Measurements from ENCODE around the gene GUCA2A.

DNA sequence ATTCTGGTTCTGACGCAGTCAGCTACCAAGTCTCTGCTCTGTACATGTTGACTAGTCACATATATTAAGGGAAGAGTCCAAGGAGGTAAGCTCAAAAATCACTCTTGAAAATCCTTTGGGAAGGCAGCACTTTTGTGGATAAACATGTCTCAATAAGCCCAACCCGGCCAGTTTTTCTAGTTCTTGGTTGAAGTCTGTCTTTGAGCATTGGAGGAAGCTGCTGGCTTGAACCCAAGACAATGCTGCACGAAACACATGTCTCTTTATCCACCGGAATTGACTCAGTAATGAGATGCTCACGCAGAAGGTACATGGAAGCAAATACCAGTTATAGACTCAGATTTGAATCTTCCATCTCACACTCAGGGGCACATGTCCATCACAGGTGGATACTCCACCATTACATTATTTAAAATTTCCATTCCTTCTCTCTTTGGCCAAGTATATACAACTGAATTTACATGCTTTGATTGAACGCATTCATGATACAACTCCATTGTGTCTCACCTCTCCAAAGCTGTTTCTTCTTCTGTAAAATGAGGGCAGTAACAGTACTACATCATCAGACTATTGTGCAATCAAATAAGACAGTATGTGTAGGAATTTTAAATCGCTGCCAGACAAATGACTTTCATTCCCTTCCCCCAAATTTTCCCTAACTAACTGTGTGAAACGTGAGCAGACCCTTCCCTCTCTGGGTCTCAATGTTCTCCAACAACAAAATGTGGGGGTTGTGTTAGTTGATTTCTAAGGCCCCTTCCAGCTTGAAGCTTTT is 9.6 kb upstream of the GUCA2A start:
- TF ChIP-seq, protein P1, sequence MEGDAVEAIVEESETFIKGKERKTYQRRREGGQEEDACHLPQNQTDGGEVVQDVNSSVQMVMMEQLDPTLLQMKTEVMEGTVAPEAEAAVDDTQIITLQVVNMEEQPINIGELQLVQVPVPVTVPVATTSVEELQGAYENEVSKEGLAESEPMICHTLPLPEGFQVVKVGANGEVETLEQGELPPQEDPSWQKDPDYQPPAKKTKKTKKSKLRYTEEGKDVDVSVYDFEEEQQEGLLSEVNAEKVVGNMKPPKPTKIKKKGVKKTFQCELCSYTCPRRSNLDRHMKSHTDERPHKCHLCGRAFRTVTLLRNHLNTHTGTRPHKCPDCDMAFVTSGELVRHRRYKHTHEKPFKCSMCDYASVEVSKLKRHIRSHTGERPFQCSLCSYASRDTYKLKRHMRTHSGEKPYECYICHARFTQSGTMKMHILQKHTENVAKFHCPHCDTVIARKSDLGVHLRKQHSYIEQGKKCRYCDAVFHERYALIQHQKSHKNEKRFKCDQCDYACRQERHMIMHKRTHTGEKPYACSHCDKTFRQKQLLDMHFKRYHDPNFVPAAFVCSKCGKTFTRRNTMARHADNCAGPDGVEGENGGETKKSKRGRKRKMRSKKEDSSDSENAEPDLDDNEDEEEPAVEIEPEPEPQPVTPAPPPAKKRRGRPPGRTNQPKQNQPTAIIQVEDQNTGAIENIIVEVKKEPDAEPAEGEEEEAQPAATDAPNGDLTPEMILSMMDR (IDR thresholded peaks at IDR 0.05): no peak
- TF ChIP-seq TCF7L2 (IDR thresholded peaks at IDR 0.05; ENCODE audit: low read depth, low read length): no peak
- TF ChIP-seq, protein P2, sequence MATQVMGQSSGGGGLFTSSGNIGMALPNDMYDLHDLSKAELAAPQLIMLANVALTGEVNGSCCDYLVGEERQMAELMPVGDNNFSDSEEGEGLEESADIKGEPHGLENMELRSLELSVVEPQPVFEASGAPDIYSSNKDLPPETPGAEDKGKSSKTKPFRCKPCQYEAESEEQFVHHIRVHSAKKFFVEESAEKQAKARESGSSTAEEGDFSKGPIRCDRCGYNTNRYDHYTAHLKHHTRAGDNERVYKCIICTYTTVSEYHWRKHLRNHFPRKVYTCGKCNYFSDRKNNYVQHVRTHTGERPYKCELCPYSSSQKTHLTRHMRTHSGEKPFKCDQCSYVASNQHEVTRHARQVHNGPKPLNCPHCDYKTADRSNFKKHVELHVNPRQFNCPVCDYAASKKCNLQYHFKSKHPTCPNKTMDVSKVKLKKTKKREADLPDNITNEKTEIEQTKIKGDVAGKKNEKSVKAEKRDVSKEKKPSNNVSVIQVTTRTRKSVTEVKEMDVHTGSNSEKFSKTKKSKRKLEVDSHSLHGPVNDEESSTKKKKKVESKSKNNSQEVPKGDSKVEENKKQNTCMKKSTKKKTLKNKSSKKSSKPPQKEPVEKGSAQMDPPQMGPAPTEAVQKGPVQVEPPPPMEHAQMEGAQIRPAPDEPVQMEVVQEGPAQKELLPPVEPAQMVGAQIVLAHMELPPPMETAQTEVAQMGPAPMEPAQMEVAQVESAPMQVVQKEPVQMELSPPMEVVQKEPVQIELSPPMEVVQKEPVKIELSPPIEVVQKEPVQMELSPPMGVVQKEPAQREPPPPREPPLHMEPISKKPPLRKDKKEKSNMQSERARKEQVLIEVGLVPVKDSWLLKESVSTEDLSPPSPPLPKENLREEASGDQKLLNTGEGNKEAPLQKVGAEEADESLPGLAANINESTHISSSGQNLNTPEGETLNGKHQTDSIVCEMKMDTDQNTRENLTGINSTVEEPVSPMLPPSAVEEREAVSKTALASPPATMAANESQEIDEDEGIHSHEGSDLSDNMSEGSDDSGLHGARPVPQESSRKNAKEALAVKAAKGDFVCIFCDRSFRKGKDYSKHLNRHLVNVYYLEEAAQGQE (IDR thresholded peaks at IDR 0.05; ENCODE audit: insufficient read depth in 1 of 2, low read depth in 2 of 2, low read length in 1 of 2): no peak

All from Panc1 (cell line).